H1 (cell line): ENCODE data around the gene CSH1. TPM values are rescaled to one million over a fixed set of nuclear protein-coding genes. Genes with fewer than 3 reads are reported as not detected.

Source experiments
- CTCF ChIA-PET: fragments of 300-600 bp; sonication (Branson Sonifier 250); formaldehyde crosslinking; loops from one replicate; lab custom pipeline; 2021; ENCODE audit not compliant: partially characterized antibody; lab: Charles Lee
- POLR2A ChIA-PET: fragments of 300-600 bp; sonication (Branson Sonifier 250); formaldehyde crosslinking; loops from one replicate; lab custom pipeline; 2021; ENCODE audit warnings: inconsistent platforms; ENCODE audit not compliant: partially characterized antibody; lab: Charles Lee
- DNase-seq, 2 experiments: peaks; one replicate each; pipeline versions ENCODE4 v3.0.0 to v3.0.0-alpha.2; 2010 to 2022; ENCODE audit warnings: low spot score in 2 of 2, low read depth in 1 of 2, mixed read lengths in 1 of 2
- FAIRE-seq: peaks from 2 replicates; lab custom pipeline; 2011; peaks lifted over from hg19 to GRCh38; lab: Jason Lieb, UNC
- H2AFZ ChIP-seq: 2 replicates; pipeline ENCODE4 v1.8.1; 2012; ENCODE audit warnings: low read length, inconsistent platforms
- H2AK5ac ChIP-seq: 2 replicates; pipeline ENCODE4 v1.6.1; 2013; ENCODE audit warnings: low read depth, low read length
- H2BK120ac ChIP-seq: replicated peaks from 2 replicates; pipeline ENCODE3; 2013; ENCODE audit warnings: low read depth, low read length, inconsistent platforms
- H2BK12ac ChIP-seq: 2 replicates; pipeline ENCODE4 v1.6.1; 2013; ENCODE audit warnings: low read depth, low read length
- H2BK15ac ChIP-seq: 2 replicates; pipeline ENCODE4 v1.6.1; 2013; ENCODE audit warnings: low read length
- H2BK20ac ChIP-seq: 2 replicates; pipeline ENCODE4 v1.6.1; 2013; ENCODE audit warnings: low read length
- H2BK5ac ChIP-seq: 2 replicates; pipeline ENCODE4 v1.6.1; 2013; ENCODE audit warnings: low read depth, low read length
- H3K14ac ChIP-seq: 2 replicates; pipeline ENCODE4 v1.6.1; 2013; ENCODE audit warnings: inconsistent platforms; ENCODE audit not compliant: insufficient read length
- H3K18ac ChIP-seq: 2 replicates; pipeline ENCODE4 v1.6.1; 2013; ENCODE audit warnings: low read length; ENCODE audit errors: extremely low read depth
- H3K23ac ChIP-seq: 2 replicates; pipeline ENCODE4 v1.6.1; 2013; ENCODE audit warnings: inconsistent platforms; ENCODE audit not compliant: insufficient read length
- H3K23me2 ChIP-seq: 2 replicates; pipeline ENCODE4 v1.6.1; 2013; ENCODE audit warnings: low read depth, low read length
- H3K27ac ChIP-seq: 2 replicates; pipeline ENCODE4 v1.6.1; 2011; ENCODE audit warnings: low read depth, low read length, inconsistent platforms
- H3K27me3 ChIP-seq, 4 experiments: replicated peaks in 1 of 4; 1 replicate in 1 of 4; 2 replicates in 3 of 4; pipeline versions ENCODE4 v1.6.1 to v1.8.1; 2011 to 2013; ENCODE audit warnings: low read length in 3 of 4, mild to moderate bottlenecking in 3 of 4, inconsistent platforms in 2 of 4, mixed read lengths in 2 of 4, moderate library complexity in 1 of 4; ENCODE audit not compliant: control insufficient read depth in 3 of 4, insufficient read depth in 3 of 4; ENCODE audit errors: extremely low read depth in 1 of 4
- H3K36me3 ChIP-seq, 4 experiments: 2 replicates each; pipeline versions ENCODE4 v1.6.1 to v1.8.1; 2011 to 2013; ENCODE audit warnings: mild to moderate bottlenecking in 4 of 4, low read length in 3 of 4, moderate library complexity in 2 of 4, control low read depth in 1 of 4, inconsistent platforms in 1 of 4; ENCODE audit not compliant: insufficient read depth in 4 of 4, control insufficient read depth in 2 of 4
- H3K4ac ChIP-seq: replicated peaks from 2 replicates; pipeline ENCODE3; 2013; ENCODE audit warnings: low read length, low read depth, mixed read lengths, inconsistent platforms; ENCODE audit not compliant: insufficient read length
- H3K4me1 ChIP-seq, 4 experiments: replicated peaks in 1 of 4; 1 replicate in 1 of 4; 2 replicates in 3 of 4; pipeline versions ENCODE4 v1.6.1 to v1.8.1; 2011 to 2013; ENCODE audit warnings: low read length in 3 of 4, inconsistent platforms in 2 of 4, mixed read lengths in 1 of 4; ENCODE audit not compliant: insufficient read depth in 4 of 4, control insufficient read depth in 3 of 4
- H3K4me2 ChIP-seq, 2 experiments: 2 replicates each; pipeline versions ENCODE4 v1.6.1 to v1.8.1; 2011 to 2013; ENCODE audit warnings: low read depth in 2 of 2, low read length in 2 of 2, control low read depth in 1 of 2, inconsistent platforms in 1 of 2, mild to moderate bottlenecking in 1 of 2; ENCODE audit not compliant: insufficient read depth in 1 of 2
- H3K4me3 ChIP-seq, 4 experiments: fragments of 200-600, 300-600 bp in 1 of 4; sonication (generic), shearing (Covaris generic), sonication (Bioruptor Twin) in 1 of 4; 2 replicates each; pipeline versions ENCODE4 v1.5.1 to v1.8.1; 2011 to 2016; ENCODE audit warnings: low read length in 4 of 4, low read depth in 3 of 4, control low read depth in 2 of 4, inconsistent platforms in 2 of 4, mild to moderate bottlenecking in 2 of 4, mixed read lengths in 1 of 4, moderate library complexity in 1 of 4; ENCODE audit not compliant: insufficient read depth in 2 of 4; ENCODE audit errors: extremely low read depth in 1 of 4
- H3K56ac ChIP-seq: replicated peaks from 2 replicates; pipeline ENCODE3; 2013; ENCODE audit warnings: low read depth, mild to moderate bottlenecking, mixed read lengths, low read length, inconsistent platforms; ENCODE audit not compliant: insufficient read length
- H3K79me1 ChIP-seq: 2 replicates; pipeline ENCODE4 v1.6.1; 2013; ENCODE audit warnings: low read depth, low read length, control low read depth
- H3K79me2 ChIP-seq, 2 experiments: 2 replicates each; pipeline versions ENCODE4 v1.6.1 to v1.8.1; 2012 to 2013; ENCODE audit warnings: low read length in 2 of 2, mild to moderate bottlenecking in 2 of 2, inconsistent platforms in 1 of 2; ENCODE audit not compliant: insufficient read depth in 2 of 2, control insufficient read depth in 1 of 2
- H3K9ac ChIP-seq, 4 experiments: replicated peaks in 1 of 4; 1 replicate in 1 of 4; 2 replicates in 3 of 4; pipeline versions ENCODE4 v1.6.1 to v1.8.1; 2011 to 2013; ENCODE audit warnings: low read depth in 3 of 4, low read length in 3 of 4, control low read depth in 2 of 4, mild to moderate bottlenecking in 2 of 4, moderate library complexity in 2 of 4, inconsistent platforms in 1 of 4; ENCODE audit errors: extremely low read depth in 1 of 4
- H3K9me3 ChIP-seq, 2 experiments: 2 replicates each; pipeline versions ENCODE4 v1.6.1 to v1.8.1; 2012 to 2013; ENCODE audit warnings: mild to moderate bottlenecking in 2 of 2, moderate library complexity in 2 of 2, control low read depth in 1 of 2, inconsistent platforms in 1 of 2, low read depth in 1 of 2, low read length in 1 of 2, mixed read lengths in 1 of 2; ENCODE audit not compliant: insufficient read depth in 2 of 2
- H4K20me1 ChIP-seq, 2 experiments: replicated peaks in 1 of 2; 2 replicates each; pipeline versions ENCODE3 to v1.8.1; 2011 to 2013; ENCODE audit warnings: inconsistent platforms in 2 of 2, low read length in 2 of 2, mild to moderate bottlenecking in 1 of 2; ENCODE audit not compliant: insufficient read depth in 2 of 2, control insufficient read depth in 1 of 2
- H4K5ac ChIP-seq: 2 replicates; pipeline ENCODE4 v1.6.1; 2013; ENCODE audit warnings: low read length, low read depth, mixed read lengths, inconsistent platforms; ENCODE audit not compliant: insufficient read length
- H4K8ac ChIP-seq: 2 replicates; pipeline ENCODE4 v1.8.0; 2013; ENCODE audit warnings: mild to moderate bottlenecking, moderate library complexity, low read length, inconsistent platforms; ENCODE audit not compliant: insufficient read depth; ENCODE audit errors: extremely low read depth
- H4K91ac ChIP-seq: replicated peaks from 2 replicates; pipeline ENCODE3; 2013; ENCODE audit warnings: low read length, mixed read lengths, inconsistent platforms; ENCODE audit not compliant: insufficient read length
- ATF2 ChIP-seq: IDR thresholded peaks from 2 replicates; pipeline ENCODE4 v1.6.1; 2012; ENCODE audit warnings: low read length, inconsistent platforms
- BACH1 ChIP-seq: IDR thresholded peaks from 2 replicates; pipeline ENCODE4 v1.6.1; 2012; ENCODE audit warnings: low read length, improper control_type of control experiment
- CTCF ChIP-seq, 3 experiments: IDR thresholded peaks; 1 replicate in 2 of 3; 2 replicates in 1 of 3; pipeline versions ENCODE4 v1.5.1 to v1.6.1; 2011; ENCODE audit warnings: low read length in 3 of 3, mild to moderate bottlenecking in 3 of 3, inconsistent platforms in 2 of 3, low read depth in 1 of 3, moderate library complexity in 1 of 3; ENCODE audit not compliant: insufficient read depth in 1 of 3; ENCODE audit errors: control extremely low read depth in 1 of 3
- PHF8 ChIP-seq: fragments of 200-600 bp; sonication (generic); conservative IDR thresholded peaks from 2 replicates; pipeline ENCODE4 v1.7.1; 2012; ENCODE audit warnings: low read depth, mild to moderate bottlenecking, inconsistent platforms, low read length, moderate library complexity
- RNF2 ChIP-seq: fragments of 200-900, 300-1000 bp; sonication (generic); IDR thresholded peaks from 2 replicates; pipeline ENCODE4 v1.7.1; 2016; ENCODE audit warnings: borderline replicate concordance, low read depth, mild to moderate bottlenecking, antibody characterized with exemption, low read length; ENCODE audit not compliant: poor library complexity, severe bottlenecking; ENCODE audit errors: missing control alignments
- SUZ12 ChIP-seq: fragments of 200-600 bp; sonication (generic); IDR thresholded peaks from 2 replicates; pipeline ENCODE4 v1.6.1; 2012; ENCODE audit warnings: mild to moderate bottlenecking, inconsistent platforms, low read length, moderate library complexity, mixed read lengths
- TBP ChIP-seq: IDR thresholded peaks from 2 replicates; pipeline ENCODE4 v1.6.1; 2011; ENCODE audit warnings: low read depth, low read length, improper control_type of control experiment
- YY1 ChIP-seq: IDR thresholded peaks from 2 replicates; pipeline ENCODE4 v1.6.1; 2011; ENCODE audit warnings: low read depth, mild to moderate bottlenecking, low read length
- WGBS, 2 experiments: shearing (Covaris generic) in 1 of 2; methylation state at CpG; one replicate each; pipeline versions ENCODE4 v1.1.6 to v1.1.7; 2013 to 2015; ENCODE audit warnings: low lambda C conversion rate in 2 of 2, mixed read lengths in 2 of 2, inconsistent platforms in 1 of 2, low coverage in 1 of 2, missing lambda C conversion rate in 1 of 2; ENCODE audit not compliant: insufficient replicate concordance in 2 of 2, insufficient coverage in 1 of 2, insufficient read length in 1 of 2; ENCODE audit errors: extremely low coverage in 1 of 2, missing lambda C conversion rate in 1 of 2; 5-methylcytosine and 5-hydroxymethylcytosine counted together
- polyA plus RNA-seq, 7 experiments: library from polyadenylated mRNA; depleted of rRNA in 3 of 7; stranded (reverse) in 5 of 7; unstranded in 2 of 7; fragments of >200 nt in 5 of 7; fragments of 200-250 nt in 2 of 7; gene quantifications; 1 replicate in 5 of 7; 2 replicates in 1 of 7; 4 replicates in 1 of 7; pipeline versions ENCODE4 v1.2.1 to v1.2.3, GENCODE V29; 2011 to 2013; ENCODE audit warnings: missing spikeins in 2 of 7, mixed read lengths in 2 of 7
- total RNA-seq: library from RNA; stranded (reverse); fragmentation: NEBNext Ultra II Directional; extraction: Animal tissue kit (Norgen Biotek cat#: 25700); gene quantifications from 2 replicates; pipeline ENCODE4 v1.2.1, GENCODE V29; 2021

CSH1 gene
- total and polyA plus RNA-seq, 2 of the 8 experiments (the other 6 are each of a cell fraction or from before 2014, with no cell fraction given), result 0.12 TPM; not detected in 1

DNA sequence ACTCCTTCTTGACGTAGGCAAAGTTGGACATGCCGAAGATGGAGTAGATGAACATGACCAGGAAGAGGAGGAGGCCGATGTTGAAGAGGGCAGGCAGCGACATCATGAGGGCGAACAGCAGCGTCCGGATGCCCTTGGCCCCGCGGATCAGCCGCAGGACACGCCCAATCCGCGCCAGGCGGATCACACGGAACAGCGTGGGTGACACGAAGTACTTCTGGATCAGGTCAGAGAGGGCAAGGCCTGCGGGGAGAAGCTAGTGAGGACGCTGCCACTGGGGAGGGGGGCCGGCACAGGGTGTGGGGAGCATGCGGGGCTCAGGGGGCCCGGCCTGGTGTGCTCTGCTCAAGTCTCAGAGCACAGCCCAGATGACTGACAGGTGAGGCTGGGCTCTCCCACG, 45.4 kb upstream of the CSH1 start:
- H3K4me3 ChIP-seq, result no peak overlapping the region
- no peaks in the 10 kb centered on the region for H3K27me3 ChIP-seq
- no peak overlapping the region for H3K4ac ChIP-seq
- TF ChIP-seq ATF2 (no peak), TBP (no peak), YY1 (no peak), RNF2 (no peak), CTCF (IDR thresholded peaks at IDR 0.05; ENCODE audit: control extremely low read depth in 1 of 3, insufficient read depth in 1 of 3, low read depth in 1 of 3, low read length in 3 of 3) (no peak), BACH1 (no peak), PHF8 (no peak), SUZ12 (no peak)

More for the DNA sequence above, 45.4 kb upstream of the CSH1 start:
- H3K56ac ChIP-seq, result no peak overlapping the region
- H2BK20ac ChIP-seq, result no peak overlapping the region
- ChIA-PET POLR2A (interaction anchor here (0.8 kb wide), 1 partner anchor 9 kb away, joined by 3 read pairs; the partner anchor contains the start of gene CD79B), CTCF (interaction anchor here (0.7 to 6.1 kb wide), 6 partner anchors 11 to 122 kb away, joined by 3 to 64 read pairs (median 10); partner anchors contain the start of genes CSHL1 and GH1)
- 93% methylated on average over 23 of the region's 23 CpGs; no CpG with 5 or more reads in 1 of the 2 experiments for WGBS, 2 experiments
- H3K14ac ChIP-seq, result no peak overlapping the region
- no peak overlapping the region for H3K27ac ChIP-seq
- no peaks in the 10 kb centered on the region for H3K79me1 ChIP-seq
- peaks cover 0 to 21% (median 1%) of the 10 kb centered on the region in 4 experiments; a peak in 4 of 8 replicates for H3K36me3 ChIP-seq
- H2BK5ac ChIP-seq, result no peak overlapping the region
- DNase-seq (no peak), FAIRE-seq (no peak)
- H3K4me2 ChIP-seq, result no peak overlapping the region
- no peak overlapping the region for H4K5ac ChIP-seq
- H3K4me1 ChIP-seq, result peaks cover 0 to 4% (median 2%) of the 10 kb centered on the region in 4 experiments; a peak in 4 of 7 replicates
- H2BK12ac ChIP-seq, result no peak overlapping the region
- no peaks in the 10 kb centered on the region for H3K23me2 ChIP-seq
- H4K20me1 ChIP-seq, result peaks cover 0 to 5% of the 10 kb centered on the region in 2 experiments
- no peak overlapping the region for H3K9ac ChIP-seq
- H2BK120ac ChIP-seq, result no peak overlapping the region
- H2AK5ac ChIP-seq, result no peak overlapping the region
- no peak overlapping the region for H2AFZ ChIP-seq
- no peak overlapping the region for H4K8ac ChIP-seq
- H3K18ac ChIP-seq, result no peak overlapping the region
- H3K23ac ChIP-seq, result no peak overlapping the region
- H3K9me3 ChIP-seq, result no peaks in the 10 kb centered on the region
- H2BK15ac ChIP-seq, result no peak overlapping the region
- no peak overlapping the region for H4K91ac ChIP-seq
- H3K79me2 ChIP-seq, result no peaks in the 10 kb centered on the region
